ENCODE data around the gene C14orf93. TPM values are rescaled to one million over a fixed set of nuclear protein-coding genes. Genes with fewer than 3 reads are reported as not detected.
A peak's percentile ranks its signal among the peaks of the same experiment; 100 is the strongest.

The C14orf93 gene
- total RNA-seq, 4 donors from 2014 or later = 4.6 to 11.2 (median 9.9) TPM

DNA sequence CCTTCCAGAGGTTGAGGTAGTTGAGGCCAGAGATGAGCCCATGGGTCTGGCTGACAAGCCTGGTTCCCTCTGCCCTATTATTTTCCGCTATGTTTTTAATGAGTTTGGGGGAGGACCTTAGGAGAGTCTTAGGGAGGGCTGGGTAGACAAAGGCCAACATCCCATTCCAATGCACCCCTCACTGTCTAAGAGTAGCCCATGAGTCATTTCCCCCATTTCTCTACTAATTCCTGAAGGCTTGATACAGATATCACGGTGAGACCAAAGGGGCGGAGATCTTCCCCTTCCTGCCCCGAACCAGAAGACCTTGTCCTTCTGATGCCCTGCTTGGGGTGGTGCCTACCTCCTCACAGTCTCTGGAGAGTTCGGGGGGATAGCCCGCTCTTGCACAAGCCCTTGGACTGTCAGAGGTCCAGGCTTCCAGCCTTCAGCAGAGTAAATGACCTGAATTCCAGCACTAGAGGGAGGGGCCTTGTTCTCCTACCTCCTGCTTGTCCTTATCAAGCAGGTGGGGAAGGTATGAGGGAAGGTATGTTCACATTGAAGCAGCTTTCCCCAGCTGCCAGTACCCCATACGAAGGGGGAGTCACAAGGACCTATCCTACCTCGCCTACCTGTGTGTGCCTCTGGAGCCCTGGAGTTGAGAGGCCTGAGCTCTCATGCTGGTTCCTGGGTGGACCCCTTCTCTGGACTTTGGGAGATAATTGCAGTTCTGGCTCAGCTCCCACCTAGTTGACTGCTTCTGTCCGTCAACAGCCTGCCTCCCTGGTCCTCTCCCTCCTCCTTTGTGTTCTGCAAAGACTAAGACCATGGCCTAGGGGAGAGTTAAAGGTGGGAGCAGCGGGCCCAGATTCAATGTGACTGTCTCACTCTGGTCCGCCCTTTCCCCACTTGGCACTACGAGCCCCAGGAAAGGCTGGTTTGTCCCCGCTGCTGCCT is 35.7 kb upstream of the C14orf93 start:
- Histone ChIP-seq H3K4me1 (peaks cover 0 to 9% (median 2%) of the 10 kb centered on the region in 4 donors), H3K27me3 (peaks cover 0 to 6% (median 0%) of the 10 kb centered on the region in 4 donors), H3K4me3 (no peak overlapping the region), H3K27ac (replicated peaks in 1 of 4) (peak overlapping the region in 1 of 4 donors; percentile 8), H3K36me3 (no peaks in the 10 kb centered on the region), H3K9me3 (no peaks in the 10 kb centered on the region)
- no peak for TF ChIP-seq EP300 (IDR thresholded peaks at IDR 0.05)
- TF ChIP-seq, protein P1, sequence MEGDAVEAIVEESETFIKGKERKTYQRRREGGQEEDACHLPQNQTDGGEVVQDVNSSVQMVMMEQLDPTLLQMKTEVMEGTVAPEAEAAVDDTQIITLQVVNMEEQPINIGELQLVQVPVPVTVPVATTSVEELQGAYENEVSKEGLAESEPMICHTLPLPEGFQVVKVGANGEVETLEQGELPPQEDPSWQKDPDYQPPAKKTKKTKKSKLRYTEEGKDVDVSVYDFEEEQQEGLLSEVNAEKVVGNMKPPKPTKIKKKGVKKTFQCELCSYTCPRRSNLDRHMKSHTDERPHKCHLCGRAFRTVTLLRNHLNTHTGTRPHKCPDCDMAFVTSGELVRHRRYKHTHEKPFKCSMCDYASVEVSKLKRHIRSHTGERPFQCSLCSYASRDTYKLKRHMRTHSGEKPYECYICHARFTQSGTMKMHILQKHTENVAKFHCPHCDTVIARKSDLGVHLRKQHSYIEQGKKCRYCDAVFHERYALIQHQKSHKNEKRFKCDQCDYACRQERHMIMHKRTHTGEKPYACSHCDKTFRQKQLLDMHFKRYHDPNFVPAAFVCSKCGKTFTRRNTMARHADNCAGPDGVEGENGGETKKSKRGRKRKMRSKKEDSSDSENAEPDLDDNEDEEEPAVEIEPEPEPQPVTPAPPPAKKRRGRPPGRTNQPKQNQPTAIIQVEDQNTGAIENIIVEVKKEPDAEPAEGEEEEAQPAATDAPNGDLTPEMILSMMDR (IDR thresholded peaks at IDR 0.05) = no peak
- TF ChIP-seq POLR2A (IDR thresholded peaks at IDR 0.05; ENCODE audit: low read depth) = no peak
- no peak for TF ChIP-seq POLR2AphosphoS5 (IDR thresholded peaks at IDR 0.05)
- WGBS = 82% methylated on average over 13 of the region's 13 CpGs
- intact Hi-C loops (cut with DNase I) = no loop called here
- DNase-seq (ENCODE audit: extremely low spot score) = no peak

DNA sequence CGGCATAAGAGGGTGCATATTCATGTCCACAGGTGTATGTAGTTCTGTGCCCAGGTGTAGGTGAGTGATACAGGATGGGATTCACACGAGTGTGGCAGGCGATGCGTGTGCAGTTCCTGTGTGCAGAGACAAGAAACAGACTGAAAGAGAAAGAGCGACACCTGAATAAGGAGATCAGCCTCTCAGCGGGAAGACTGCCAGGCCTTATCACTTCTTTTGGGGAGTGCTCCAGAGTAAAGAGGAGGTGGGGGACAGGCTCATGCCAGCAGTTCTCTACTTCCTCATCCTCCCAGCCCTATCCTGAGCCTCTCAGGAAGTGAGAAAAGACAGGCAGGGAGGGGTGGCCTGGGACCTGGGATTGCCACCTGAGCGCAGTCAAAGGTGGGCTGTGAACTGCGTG is 34.9 kb upstream of the C14orf93 start:
- DNase-seq (ENCODE audit: extremely low spot score) = no peak
- intact Hi-C loops (cut with DNase I) = no loop called here
- peaks cover 0 to 9% (median 2%) of the 10 kb centered on the region in 4 donors for H3K4me1 ChIP-seq
- H3K36me3 ChIP-seq = no peaks in the 10 kb centered on the region
- no peak overlapping the region for H3K4me3 ChIP-seq
- H3K27ac ChIP-seq (replicated peaks in 1 of 4) = no peak overlapping the region
- 85% methylated on average over 8 of the region's 8 CpGs for WGBS
- H3K27me3 ChIP-seq = peaks cover 0 to 6% (median 0%) of the 10 kb centered on the region in 4 donors
- no peaks in the 10 kb centered on the region for H3K9me3 ChIP-seq
- TF ChIP-seq, protein P1 (IDR thresholded peaks at IDR 0.05) = no peak
- TF ChIP-seq POLR2AphosphoS5 (IDR thresholded peaks at IDR 0.05) (no peak), POLR2A (IDR thresholded peaks at IDR 0.05; ENCODE audit: low read depth) (no peak), EP300 (IDR thresholded peaks at IDR 0.05) (no peak)

DNA sequence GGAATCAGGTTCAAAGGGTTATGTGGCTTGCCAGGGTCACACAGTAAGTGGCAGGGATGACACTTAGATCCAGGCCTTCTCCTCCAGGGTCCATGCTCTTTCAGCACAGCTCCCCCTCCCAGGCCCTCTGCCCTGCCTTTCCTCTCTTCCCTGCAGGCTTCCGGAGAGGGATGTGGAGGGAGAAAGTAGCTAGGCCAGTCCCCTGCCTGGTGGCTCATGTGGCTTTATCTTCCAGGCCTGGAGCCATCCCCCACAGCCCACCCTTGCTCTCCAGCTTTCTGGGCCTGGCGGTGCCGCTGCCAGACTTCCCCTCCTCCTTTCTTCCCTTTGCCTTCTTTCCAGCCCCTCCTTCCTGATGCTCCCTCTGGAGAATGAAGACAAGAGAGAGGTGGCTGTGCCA is 33.8 kb upstream of the C14orf93 start:
- Histone ChIP-seq H3K27ac (replicated peaks in 1 of 4) (no peak overlapping the region), H3K36me3 (no peaks in the 10 kb centered on the region), H3K27me3 (peaks cover 0 to 6% (median 0%) of the 10 kb centered on the region in 4 donors), H3K4me1 (peaks cover 0 to 9% (median 2%) of the 10 kb centered on the region in 4 donors), H3K9me3 (no peaks in the 10 kb centered on the region), H3K4me3 (no peak overlapping the region)
- DNase-seq (ENCODE audit: extremely low spot score) = no peak
- intact Hi-C loops (cut with DNase I) = no loop called here
- 91% methylated on average over 3 of the region's 3 CpGs for WGBS
- TF ChIP-seq POLR2AphosphoS5 (IDR thresholded peaks at IDR 0.05) (no peak), EP300 (IDR thresholded peaks at IDR 0.05) (no peak), POLR2A (IDR thresholded peaks at IDR 0.05; ENCODE audit: low read depth) (no peak)
- TF ChIP-seq, protein P1 (IDR thresholded peaks at IDR 0.05) = no peak

DNA sequence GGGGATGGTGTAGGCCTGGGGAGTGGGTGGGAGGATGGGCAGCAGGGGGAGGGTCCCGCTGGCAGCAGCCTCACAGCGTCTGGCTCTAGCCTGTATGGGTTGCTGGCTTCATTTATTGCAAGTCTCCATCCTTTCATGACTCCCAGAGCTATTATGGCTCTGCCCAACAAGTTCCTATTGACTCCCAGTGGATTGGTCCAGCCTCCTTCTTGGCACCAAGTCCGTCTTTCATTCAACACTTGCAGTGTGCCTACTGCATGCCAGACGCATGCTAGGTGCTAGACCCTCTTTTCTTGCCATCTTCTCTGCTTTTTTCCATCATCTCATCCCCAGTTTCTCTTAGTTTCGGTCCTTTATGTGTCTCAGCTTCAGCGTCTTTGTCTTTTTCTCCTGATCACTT is 33.2 kb upstream of the C14orf93 start:
- Histone ChIP-seq H3K4me3 (no peak overlapping the region), H3K27ac (replicated peaks in 1 of 4) (no peak overlapping the region), H3K4me1 (peaks cover 0 to 9% (median 2%) of the 10 kb centered on the region in 4 donors), H3K36me3 (no peaks in the 10 kb centered on the region), H3K27me3 (peaks cover 0 to 6% (median 0%) of the 10 kb centered on the region in 4 donors), H3K9me3 (no peaks in the 10 kb centered on the region)
- TF ChIP-seq POLR2AphosphoS5 (IDR thresholded peaks at IDR 0.05) = no peak
- TF ChIP-seq EP300 (IDR thresholded peaks at IDR 0.05) = no peak
- TF ChIP-seq POLR2A (IDR thresholded peaks at IDR 0.05; ENCODE audit: low read depth) = no peak
- TF ChIP-seq, protein P1 (IDR thresholded peaks at IDR 0.05) = no peak
- 83% methylated on average over 6 of the region's 6 CpGs for WGBS
- intact Hi-C loops (cut with DNase I) = no loop called here
- no peak for DNase-seq (ENCODE audit: extremely low spot score)

All from esophagus muscularis mucosa (tissue), 4 donors.